Gastrocnemius medialis (tissue), 4 donors: ENCODE data around the gene ZFP36L2. TPM values are rescaled to one million over a fixed set of nuclear protein-coding genes. Genes with fewer than 3 reads are reported as not detected.

Source experiments
- ATAC-seq, 2 donors: fragments of 150-250 bp; one replicate each; pipeline ENCODE4 v1.9.1; 2016
- DNase-seq, 2 donors: peaks; one replicate each; pipeline ENCODE4 v3.0.0-alpha.2; 2019
- H3K27ac ChIP-seq, 4 donors: fragments of 200-600 bp; sonication (generic); 1 replicate in 1 of 4; 2 replicates in 3 of 4; pipeline ENCODE4 v1.5.1; 2016 to 2018; ENCODE audit warnings: mild to moderate bottlenecking in 2 of 4, moderate library complexity in 1 of 4
- H3K27me3 ChIP-seq, 3 donors: fragments of 200-600 bp; sonication (generic) in 2 of 3; 1 replicate in 1 of 3; 2 replicates in 2 of 3; pipeline versions ENCODE4 v1.5.1 to v1.6.0; 2016 to 2019; ENCODE audit warnings: mild to moderate bottlenecking in 1 of 3, moderate library complexity in 1 of 3
- H3K36me3 ChIP-seq, 2 donors: fragments of 200-600 bp; sonication (generic) in 1 of 2; one replicate each; pipeline ENCODE4 v1.5.1; 2017 to 2018
- H3K4me1 ChIP-seq, 2 donors: fragments of 200-600 bp; sonication (generic) in 1 of 2; one replicate each; pipeline ENCODE4 v1.5.1; 2016 to 2017; ENCODE audit warnings: mild to moderate bottlenecking in 2 of 2
- H3K4me3 ChIP-seq, 4 donors: fragments of 200-600 bp; sonication (generic) in 3 of 4; 1 replicate in 1 of 4; 2 replicates in 3 of 4; pipeline ENCODE4 v1.5.1; 2016 to 2019; ENCODE audit warnings: mild to moderate bottlenecking in 2 of 4
- H3K9me3 ChIP-seq, 3 donors: fragments of 200-600 bp; sonication (generic) in 2 of 3; 1 replicate in 1 of 3; 2 replicates in 2 of 3; pipeline ENCODE4 v1.5.1; 2016 to 2019
- CTCF ChIP-seq, 5 experiments: fragments of 450-650 bp in 3 of 5; fragments of 200-600 bp in 2 of 5; sonication (generic) in 2 of 5; IDR thresholded peaks in 4 of 5; conservative IDR thresholded peaks in 1 of 5; 1 replicate in 4 of 5; 2 replicates in 1 of 5; pipeline ENCODE4 v1.5.1; 2016 to 2019; ENCODE audit warnings: antibody characterized with exemption in 5 of 5, mild to moderate bottlenecking in 3 of 5, moderate library complexity in 3 of 5
- POLR2A ChIP-seq, 2 donors: fragments of 450-650 bp; IDR thresholded peaks; one replicate each; pipeline ENCODE4 v1.6.1; 2017; ENCODE audit warnings: antibody characterized with exemption in 2 of 2, mild to moderate bottlenecking in 2 of 2, moderate library complexity in 2 of 2
- in situ Hi-C, 4 donors: fragments of 200-750 bp; cut with MboI; loops; one replicate each; pipeline versions ENCODE4 v1.15.0 to v1.8.0; 2017; ENCODE audit warnings: low sequenced_read_pairs in 4 of 4
- intact Hi-C: fragments of 100-400 bp; cut with DNase I; formaldehyde crosslinking; loops from one replicate; pipeline ENCODE4 v1.15.1; 2023; ENCODE audit warnings: low total_unique reads
- total RNA-seq, 4 donors: library from RNA; depleted of rRNA; stranded (reverse); fragments of >200 nt; gene quantifications; one replicate each; pipeline versions ENCODE4 v1.1.0 to v1.2.3, GENCODE V29; 2016

ZFP36L2 gene
- total RNA-seq, 4 donors from 2014 or later: 15.5 to 58.6 (median 44.8) TPM

GRCh38 chr2:43184339-43184895 lies 42.0 kb downstream of the ZFP36L2 start:
- intact Hi-C loops (no loop called here), in situ Hi-C loops (no loop called here)
- ATAC-seq: no peak
- TF ChIP-seq POLR2A (IDR thresholded peaks at IDR 0.05): no peak
- no peak for TF ChIP-seq CTCF (IDR thresholded peaks at IDR 0.05 in 4 of 5, conservative IDR thresholded peaks at IDR 0.05 in 1 of 5)
- H3K27me3 ChIP-seq: no peaks in the 10 kb centered on the region
- peaks cover 5 to 8% of the 10 kb centered on the region in 2 donors for H3K4me1 ChIP-seq
- no peak for DNase-seq
- H3K4me3 ChIP-seq: no peak overlapping the region
- no peaks in the 10 kb centered on the region for H3K36me3 ChIP-seq
- peak overlapping the region in 1 of 4 donors; percentile 14 for H3K27ac ChIP-seq
- no peaks in the 10 kb centered on the region for H3K9me3 ChIP-seq

GRCh38 chr2:43183743-43184142 lies 42.7 kb downstream of the ZFP36L2 start:
- intact Hi-C loops: no loop called here
- TF ChIP-seq CTCF (IDR thresholded peaks at IDR 0.05 in 4 of 5, conservative IDR thresholded peaks at IDR 0.05 in 1 of 5): no peak
- TF ChIP-seq POLR2A (IDR thresholded peaks at IDR 0.05): no peak
- H3K27me3 ChIP-seq: no peaks in the 10 kb centered on the region
- ATAC-seq (no peak), DNase-seq (no peak)
- peaks cover 9 to 14% of the 10 kb centered on the region in 2 donors for H3K4me1 ChIP-seq
- H3K36me3 ChIP-seq: no peaks in the 10 kb centered on the region
- in situ Hi-C loops: no loop called here
- H3K4me3 ChIP-seq: no peak overlapping the region
- H3K27ac ChIP-seq: no peak overlapping the region
- H3K9me3 ChIP-seq: no peaks in the 10 kb centered on the region

- Histone ChIP-seq H3K4me3 (no peak overlapping the region), H3K9me3 (no peaks in the 10 kb centered on the region), H3K27ac (peak overlapping the region in 3 of 4 donors; percentile 91 to 98 (median 92)), H3K36me3 (no peaks in the 10 kb centered on the region), H3K4me1 (peaks cover 19 to 25% of the 10 kb centered on the region in 2 donors), H3K27me3 (no peaks in the 10 kb centered on the region)
- TF ChIP-seq POLR2A (IDR thresholded peaks at IDR 0.05): no peak
- no peak for TF ChIP-seq CTCF (IDR thresholded peaks at IDR 0.05 in 4 of 5, conservative IDR thresholded peaks at IDR 0.05 in 1 of 5)
- no peak for DNase-seq
- in situ Hi-C loops: no loop called here
- intact Hi-C loops: no loop called here
- ATAC-seq: no peak
These were observed 45.5 kb downstream of the ZFP36L2 start for GRCh38 chr2:43180897-43181296.

- Histone ChIP-seq H3K27me3 (no peaks in the 10 kb centered on the region), H3K4me3 (no peak overlapping the region), H3K27ac (peak overlapping the region; percentile 91 to 98 (median 94)), H3K9me3 (peaks cover 0 to 8% (median 0%) of the 10 kb centered on the region in 3 donors), H3K4me1 (peaks cover 19 to 25% of the 10 kb centered on the region in 2 donors), H3K36me3 (no peaks in the 10 kb centered on the region)
- ATAC-seq (no peak), DNase-seq (no peak)
- in situ Hi-C loops (loop anchor here in 2 of 4 donors (5.0 to 10.0 kb wide), 2 partner anchors 37 to 45 kb away; partner anchors contain the start of gene ZFP36L2 (in 1 of the 2)), intact Hi-C loops (loop anchor here (2.0 to 5.0 kb wide), 3 partner anchors 21 to 817 kb away; partner anchors contain the start of genes LRPPRC and ZFP36L2)
- TF ChIP-seq POLR2A (IDR thresholded peaks at IDR 0.05) (no peak), CTCF (IDR thresholded peaks at IDR 0.05 in 4 of 5, conservative IDR thresholded peaks at IDR 0.05 in 1 of 5) (no peak)
These were observed 46.5 kb downstream of the ZFP36L2 start for GRCh38 chr2:43179942-43180341.
